Neural progenitor cell (in vitro differentiated cells): Measurements from ENCODE around the gene KRTAP3-3. TPM values are rescaled to one million over a fixed set of nuclear protein-coding genes. Genes with fewer than 3 reads are reported as not detected.

Experiments used
- DNase-seq: peaks from one replicate; pipeline ENCODE4 v3.0.0-alpha.2; 2016; ENCODE audit warnings: low spot score
- H2AFZ ChIP-seq: fragments of 200-600 bp; sonication (generic); replicated peaks from 2 replicates; pipeline ENCODE4 v1.6.1; 2016; ENCODE audit warnings: antibody characterized with exemption
- H3F3A ChIP-seq: fragments of 200-600 bp; sonication (generic); 2 replicates; pipeline ENCODE4 v1.6.1; 2016; ENCODE audit warnings: antibody characterized with exemption, low read depth
- H3K27ac ChIP-seq: fragments of 200-600 bp; sonication (generic); 2 replicates; pipeline ENCODE4 v1.5.1; 2016; ENCODE audit warnings: mild to moderate bottlenecking
- H3K27me3 ChIP-seq: fragments of 200-600 bp; sonication (generic); 2 replicates; pipeline ENCODE4 v1.6.1; 2016; ENCODE audit warnings: mild to moderate bottlenecking, moderate library complexity
- H3K36me3 ChIP-seq: fragments of 200-600 bp; sonication (generic); 2 replicates; pipeline ENCODE4 v1.5.1; 2016
- H3K4me1 ChIP-seq: fragments of 200-600 bp; sonication (generic); 2 replicates; pipeline ENCODE4 v1.6.1; 2016; ENCODE audit warnings: mixed run types
- H3K4me2 ChIP-seq: fragments of 200-600 bp; sonication (generic); 2 replicates; pipeline ENCODE4 v1.6.1; 2016
- H3K4me3 ChIP-seq: fragments of 200-600 bp; sonication (generic); 2 replicates; pipeline ENCODE4 v1.5.1; 2016
- H3K79me2 ChIP-seq: fragments of 200-600 bp; sonication (generic); 2 replicates; pipeline ENCODE4 v1.6.1; 2016; ENCODE audit warnings: low read depth
- H3K9ac ChIP-seq: fragments of 200-600 bp; sonication (generic); 2 replicates; pipeline ENCODE4 v1.6.1; 2016
- H3K9me3 ChIP-seq: fragments of 200-600 bp; sonication (generic); 2 replicates; pipeline ENCODE4 v1.5.1; 2016; ENCODE audit warnings: low read depth
- H4K20me1 ChIP-seq: fragments of 200-600 bp; sonication (generic); 2 replicates; pipeline ENCODE4 v1.6.1; 2016; ENCODE audit warnings: low read depth
- H3K27ac Mint-ChIP-seq: 3 replicates; pipeline ENCODE4 v1.8.0; 2021; ENCODE audit warnings: mixed read lengths
- H3K27me3 Mint-ChIP-seq: 2 replicates; pipeline ENCODE4 v1.8.0; 2022; ENCODE audit warnings: low read depth, mild to moderate bottlenecking, inconsistent platforms, moderate library complexity, mixed read lengths; ENCODE audit not compliant: insufficient read depth
- H3K36me3 Mint-ChIP-seq: 3 replicates; pipeline ENCODE4 v1.8.0; 2021; ENCODE audit warnings: mixed read lengths
- H3K4me1 Mint-ChIP-seq: 3 replicates; pipeline ENCODE4 v1.8.0; 2021; ENCODE audit warnings: mixed read lengths
- H3K4me3 Mint-ChIP-seq: 3 replicates; pipeline ENCODE4 v1.8.0; 2021; ENCODE audit warnings: mild to moderate bottlenecking, moderate library complexity, mixed read lengths
- H3K9me3 Mint-ChIP-seq: 3 replicates; pipeline ENCODE4 v1.8.0; 2020; ENCODE audit warnings: mixed read lengths
- EZH2 ChIP-seq: fragments of 200-600 bp; sonication (generic); IDR thresholded peaks from 2 replicates; pipeline ENCODE4 v1.6.1; 2017; ENCODE audit warnings: antibody characterized with exemption, mild to moderate bottlenecking, moderate library complexity
- EZH2phosphoT487 ChIP-seq: fragments of 200-600 bp; sonication (generic); IDR thresholded peaks from 2 replicates; pipeline ENCODE4 v1.6.1; 2017; ENCODE audit warnings: antibody characterized with exemption
- small RNA-seq: library from RNA; depleted of rRNA; stranded (forward); fragments of <200 nt; gene quantifications from one replicate; pipeline ENCODE3, GENCODE V24; 2015
- total RNA-seq: library from RNA; depleted of rRNA; stranded (reverse); fragments of >200 nt; gene quantifications from 2 replicates; pipeline ENCODE4 v1.2.3, GENCODE V29; 2015; ENCODE audit warnings: low replicate concordance
- TF ChIP-seq, protein P1 (sequence below): fragments of 200-600 bp; sonication (generic); IDR thresholded peaks from 2 replicates; pipeline ENCODE4 v1.5.1; 2017; ENCODE audit warnings: antibody characterized with exemption, mild to moderate bottlenecking

The KRTAP3-3 gene
- total RNA-seq, 1 donor from 2014 or later, result not detected

DNA sequence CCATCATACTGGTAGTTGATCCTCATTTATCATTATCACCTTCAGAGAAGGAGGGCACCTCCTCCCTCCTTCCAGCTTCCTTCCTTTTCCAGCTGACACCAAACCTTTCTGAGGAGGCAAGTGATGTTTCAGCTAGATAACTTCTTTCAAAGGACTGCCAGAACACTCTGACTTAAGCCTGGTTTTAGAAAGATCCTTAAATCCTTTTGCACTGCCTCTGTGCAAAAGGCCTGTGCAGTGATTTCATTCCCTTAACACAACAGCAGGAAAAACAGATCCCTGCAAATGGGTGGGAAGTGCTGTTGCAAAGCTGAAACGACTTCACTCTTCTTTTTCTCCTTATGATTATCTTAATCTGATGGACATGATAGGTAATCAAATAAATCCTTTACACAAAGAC is 49.4 kb downstream of the KRTAP3-3 start:
- Histone ChIP-seq H3F3A (peaks cover 18% of the 10 kb centered on the region), H3K9me3 (no peaks in the 10 kb centered on the region), H3K36me3 (no peaks in the 10 kb centered on the region), H2AFZ (no peak overlapping the region), H3K27ac (peak overlapping the region; percentile 39), H3K4me3 (no peak overlapping the region), H3K27me3 (no peaks in the 10 kb centered on the region), H3K9ac (no peak overlapping the region), H4K20me1 (no peaks in the 10 kb centered on the region), H3K79me2 (no peaks in the 10 kb centered on the region), H3K4me1 (peaks cover 45% of the 10 kb centered on the region), H3K4me2 (no peak overlapping the region)
- Mint-ChIP-seq H3K4me1 (peaks cover 6% of the 10 kb centered on the region), H3K9me3 (no peaks in the 10 kb centered on the region), H3K4me3 (no peak overlapping the region), H3K27ac (no peak overlapping the region), H3K27me3 (peaks cover 4% of the 10 kb centered on the region), H3K36me3 (no peaks in the 10 kb centered on the region)
- no peak for TF ChIP-seq EZH2phosphoT487
- no peak for TF ChIP-seq EZH2
- TF ChIP-seq, protein P1, sequence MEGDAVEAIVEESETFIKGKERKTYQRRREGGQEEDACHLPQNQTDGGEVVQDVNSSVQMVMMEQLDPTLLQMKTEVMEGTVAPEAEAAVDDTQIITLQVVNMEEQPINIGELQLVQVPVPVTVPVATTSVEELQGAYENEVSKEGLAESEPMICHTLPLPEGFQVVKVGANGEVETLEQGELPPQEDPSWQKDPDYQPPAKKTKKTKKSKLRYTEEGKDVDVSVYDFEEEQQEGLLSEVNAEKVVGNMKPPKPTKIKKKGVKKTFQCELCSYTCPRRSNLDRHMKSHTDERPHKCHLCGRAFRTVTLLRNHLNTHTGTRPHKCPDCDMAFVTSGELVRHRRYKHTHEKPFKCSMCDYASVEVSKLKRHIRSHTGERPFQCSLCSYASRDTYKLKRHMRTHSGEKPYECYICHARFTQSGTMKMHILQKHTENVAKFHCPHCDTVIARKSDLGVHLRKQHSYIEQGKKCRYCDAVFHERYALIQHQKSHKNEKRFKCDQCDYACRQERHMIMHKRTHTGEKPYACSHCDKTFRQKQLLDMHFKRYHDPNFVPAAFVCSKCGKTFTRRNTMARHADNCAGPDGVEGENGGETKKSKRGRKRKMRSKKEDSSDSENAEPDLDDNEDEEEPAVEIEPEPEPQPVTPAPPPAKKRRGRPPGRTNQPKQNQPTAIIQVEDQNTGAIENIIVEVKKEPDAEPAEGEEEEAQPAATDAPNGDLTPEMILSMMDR, result no peak
- DNase-seq, result no peak

Small RNAs within 50 kb of the gene (small RNA-seq; reads per million reads assigned to genes)
- not detected for gene KRTAP3-4P

Other genes with a start within 250 kb of the KRTAP3-3 start
- gene KRT25, start 238.8 kb downstream of the KRTAP3-3 start, total RNA-seq, result not detected in 2 replicates
- not detected in 2 replicates for gene KRT26, start 222.0 kb downstream of the KRTAP3-3 start, total RNA-seq
- not detected in 2 replicates for gene KRT27, start 211.6 kb downstream of the KRTAP3-3 start, total RNA-seq
- gene KRT28, start 194.2 kb downstream of the KRTAP3-3 start, total RNA-seq, result not detected in 2 replicates
- gene KRT10, start 171.6 kb downstream of the KRTAP3-3 start, total RNA-seq, result 7.5 and 19.3 TPM in 2 replicates
- not detected in 2 replicates for gene KRT12, start 126.9 kb downstream of the KRTAP3-3 start, total RNA-seq
- not detected in 2 replicates for gene KRT20, start 108.9 kb downstream of the KRTAP3-3 start, total RNA-seq
- gene KRT23, start 56.5 kb downstream of the KRTAP3-3 start, total RNA-seq, result 0.60 TPM in 1 of 2 replicates, not detected in the other
- gene KRT39, start 27.2 kb downstream of the KRTAP3-3 start, total RNA-seq, result not detected in 2 replicates
- gene KRT40, start 9.8 kb downstream of the KRTAP3-3 start, total RNA-seq, result not detected in 2 replicates
- gene KRTAP3-2, start 5.7 kb upstream of the KRTAP3-3 start, total RNA-seq, result not detected in 2 replicates
- gene KRTAP3-1, start 15.0 kb upstream of the KRTAP3-3 start, total RNA-seq, result not detected in 2 replicates
- gene KRTAP1-5, start 33.0 kb upstream of the KRTAP3-3 start, total RNA-seq, result not detected in 2 replicates
- gene KRTAP1-4, start 36.0 kb upstream of the KRTAP3-3 start, total RNA-seq, result not detected in 2 replicates
- not detected in 2 replicates for gene KRTAP1-3, start 40.7 kb upstream of the KRTAP3-3 start, total RNA-seq
- gene KRTAP1-1, start 47.3 kb upstream of the KRTAP3-3 start, total RNA-seq, result not detected in 2 replicates
- not detected in 2 replicates for gene KRTAP2-1, start 53.2 kb upstream of the KRTAP3-3 start, total RNA-seq
- not detected in 2 replicates for gene KRTAP2-2, start 61.1 kb upstream of the KRTAP3-3 start, total RNA-seq
- not detected in 2 replicates for gene KRTAP2-3, start 66.0 kb upstream of the KRTAP3-3 start, total RNA-seq
- not detected in 2 replicates for gene KRTAP2-4, start 71.7 kb upstream of the KRTAP3-3 start, total RNA-seq
- gene KRTAP4-7, start 90.0 kb upstream of the KRTAP3-3 start, total RNA-seq, result not detected in 2 replicates
- not detected in 2 replicates for gene KRTAP4-8, start 104.0 kb upstream of the KRTAP3-3 start, total RNA-seq
- not detected in 2 replicates for gene KRTAP4-16, start 108.0 kb upstream of the KRTAP3-3 start, total RNA-seq
- gene KRTAP4-9, start 111.2 kb upstream of the KRTAP3-3 start, total RNA-seq, result not detected in 2 replicates
- gene KRTAP4-11, start 124.2 kb upstream of the KRTAP3-3 start, total RNA-seq, result not detected in 2 replicates
- gene KRTAP4-12, start 130.0 kb upstream of the KRTAP3-3 start, total RNA-seq, result not detected in 2 replicates
- gene KRTAP4-6, start 146.4 kb upstream of the KRTAP3-3 start, total RNA-seq, result not detected in 2 replicates
- not detected in 2 replicates for gene KRTAP4-5, start 155.7 kb upstream of the KRTAP3-3 start, total RNA-seq
- not detected in 2 replicates for gene KRTAP4-4, start 166.6 kb upstream of the KRTAP3-3 start, total RNA-seq
- gene KRTAP4-3, start 174.1 kb upstream of the KRTAP3-3 start, total RNA-seq, result not detected in 2 replicates
- not detected in 2 replicates for gene KRTAP4-2, start 184.1 kb upstream of the KRTAP3-3 start, total RNA-seq
- 0.12 TPM in 1 of 2 replicates, not detected in the other for gene KRTAP4-1, start 190.7 kb upstream of the KRTAP3-3 start, total RNA-seq
- gene KRTAP9-1, start 195.7 kb upstream of the KRTAP3-3 start, total RNA-seq, result not detected in 2 replicates
- gene KRTAP9-2, start 232.5 kb upstream of the KRTAP3-3 start, total RNA-seq, result not detected in 2 replicates
- gene KRTAP9-3, start 238.3 kb upstream of the KRTAP3-3 start, total RNA-seq, result not detected in 2 replicates
- gene KRTAP9-8, start 243.8 kb upstream of the KRTAP3-3 start, total RNA-seq, result not detected in 2 replicates